Memory B cell (primary cell): ENCODE results near the gene SDHD.
"Not testable (repeated sequence)": the region's sequence is repeated elsewhere in the genome, so short reads cannot be mapped to it uniquely, and the experiment has no call there.

Experiments used
- ATAC-seq: fragments of 150-1000 bp; cut with Tn5 transposase; 2 replicates; pipeline ENCODE4 v1.10.0; 2021; ENCODE audit warnings: low read depth, mild to moderate bottlenecking, moderate library complexity
- DNase-seq, 2 donors: peaks; one replicate each; pipeline ENCODE4 v3.0.0; 2022; ENCODE audit warnings: low spot score in 2 of 2
- H3K27ac Mint-ChIP-seq: one replicate; pipeline ENCODE4 v1.8.0; 2022; ENCODE audit warnings: mild to moderate bottlenecking, moderate library complexity, mixed read lengths
- H3K27me3 Mint-ChIP-seq: one replicate; pipeline ENCODE4 v1.8.0; 2022; ENCODE audit warnings: mixed read lengths
- H3K36me3 Mint-ChIP-seq: one replicate; pipeline ENCODE4 v1.8.0; 2022; ENCODE audit warnings: mild to moderate bottlenecking, mixed read lengths
- H3K4me1 Mint-ChIP-seq: one replicate; pipeline ENCODE4 v1.8.0; 2022; ENCODE audit warnings: mixed read lengths
- H3K4me3 Mint-ChIP-seq: one replicate; pipeline ENCODE4 v1.8.0; 2022; ENCODE audit warnings: mild to moderate bottlenecking, moderate library complexity, mixed read lengths
- H3K9me3 Mint-ChIP-seq: one replicate; pipeline ENCODE4 v1.8.0; 2022; ENCODE audit warnings: mixed read lengths

Gene SDHD

DNA sequence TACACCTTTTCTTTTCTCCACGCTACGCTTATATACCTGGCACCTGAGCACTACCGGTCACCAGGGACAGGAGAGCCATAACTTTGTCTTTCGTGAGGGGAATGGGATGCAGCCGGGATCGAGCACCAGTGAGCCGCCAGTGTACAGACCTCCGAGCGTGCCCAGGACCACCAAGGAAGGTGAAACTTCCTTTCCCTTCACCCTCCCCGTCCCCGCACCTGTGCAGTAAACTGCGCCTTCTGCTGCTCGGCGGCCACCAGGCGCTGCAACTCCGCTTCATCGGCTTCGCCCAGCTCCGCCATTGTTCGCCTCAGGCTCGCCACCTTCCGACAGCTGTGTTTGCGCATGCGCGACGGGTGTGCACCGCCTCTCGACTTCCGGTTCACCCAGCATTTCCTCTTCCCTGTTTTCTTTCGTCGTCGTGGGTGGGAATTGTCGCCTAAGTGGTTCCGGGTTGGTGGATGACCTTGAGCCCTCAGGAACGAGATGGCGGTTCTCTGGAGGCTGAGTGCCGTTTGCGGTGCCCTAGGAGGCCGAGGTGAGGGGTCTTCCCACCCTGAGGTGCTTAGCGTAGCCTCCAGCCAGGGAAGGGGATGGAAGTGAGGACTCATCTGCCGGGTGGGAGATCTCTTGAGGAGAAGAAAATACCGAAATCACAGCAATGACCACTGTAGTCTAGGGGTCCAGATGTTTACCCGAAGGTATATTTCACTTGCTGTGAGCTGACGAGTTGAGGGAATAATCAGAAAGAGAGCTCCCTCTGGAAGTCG lies at the start of gene SDHD, which contains the start of gene TIMM8B:
TSS of gene SDHD (plus strand) at position 452 of the 770 bp plus-strand sequence. CDS start at position 487, 35 bp downstream.
TSS of gene TIMM8B (minus strand) at position 335 of the 770 bp plus-strand sequence. CDS start at position 302, 33 bp downstream.
- no peaks in the 10 kb centered on the region for H3K27me3 Mint-ChIP-seq
- ATAC-seq (peak; percentile 89), DNase-seq (peak; percentile 85 to 96)
- no peaks in the 10 kb centered on the region for H3K9me3 Mint-ChIP-seq
- H3K4me3 Mint-ChIP-seq: peak within 1 kb of the TSS; percentile 99
- peaks cover 48% of the 10 kb centered on the region for H3K36me3 Mint-ChIP-seq
- peaks cover 40% of the 10 kb centered on the region for H3K4me1 Mint-ChIP-seq
- peak within 1 kb of the TSS; percentile 98 for H3K27ac Mint-ChIP-seq

DNA sequence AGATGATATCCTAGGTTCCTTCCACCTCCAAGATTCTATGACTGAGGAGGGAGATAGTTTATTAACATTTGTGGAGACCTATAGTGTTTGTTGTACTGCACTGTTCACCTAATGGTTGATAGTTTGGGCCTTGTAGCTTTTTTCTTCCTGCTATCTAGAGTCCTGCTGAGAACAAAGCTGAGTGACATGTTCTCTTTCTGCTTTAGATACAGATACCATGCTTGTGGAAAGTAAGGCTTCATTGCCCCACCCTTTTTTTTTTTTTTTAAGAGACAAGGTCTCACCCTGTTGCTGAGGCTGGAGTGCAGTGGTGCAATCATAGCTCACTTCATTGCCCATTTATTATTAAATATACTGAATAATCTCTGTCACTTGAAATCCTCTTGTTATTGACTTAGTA lies 49.1 kb upstream of the SDHD start:
- DNase-seq (no peak), ATAC-seq (no peak)
- no peak overlapping the region for H3K27ac Mint-ChIP-seq
- no peaks in the 10 kb centered on the region for H3K27me3 Mint-ChIP-seq
- peaks cover 2% of the 10 kb centered on the region for H3K4me1 Mint-ChIP-seq
- peaks cover 23% of the 10 kb centered on the region for H3K36me3 Mint-ChIP-seq
- no peak overlapping the region for H3K4me3 Mint-ChIP-seq
- no peaks in the 10 kb centered on the region for H3K9me3 Mint-ChIP-seq

DNA sequence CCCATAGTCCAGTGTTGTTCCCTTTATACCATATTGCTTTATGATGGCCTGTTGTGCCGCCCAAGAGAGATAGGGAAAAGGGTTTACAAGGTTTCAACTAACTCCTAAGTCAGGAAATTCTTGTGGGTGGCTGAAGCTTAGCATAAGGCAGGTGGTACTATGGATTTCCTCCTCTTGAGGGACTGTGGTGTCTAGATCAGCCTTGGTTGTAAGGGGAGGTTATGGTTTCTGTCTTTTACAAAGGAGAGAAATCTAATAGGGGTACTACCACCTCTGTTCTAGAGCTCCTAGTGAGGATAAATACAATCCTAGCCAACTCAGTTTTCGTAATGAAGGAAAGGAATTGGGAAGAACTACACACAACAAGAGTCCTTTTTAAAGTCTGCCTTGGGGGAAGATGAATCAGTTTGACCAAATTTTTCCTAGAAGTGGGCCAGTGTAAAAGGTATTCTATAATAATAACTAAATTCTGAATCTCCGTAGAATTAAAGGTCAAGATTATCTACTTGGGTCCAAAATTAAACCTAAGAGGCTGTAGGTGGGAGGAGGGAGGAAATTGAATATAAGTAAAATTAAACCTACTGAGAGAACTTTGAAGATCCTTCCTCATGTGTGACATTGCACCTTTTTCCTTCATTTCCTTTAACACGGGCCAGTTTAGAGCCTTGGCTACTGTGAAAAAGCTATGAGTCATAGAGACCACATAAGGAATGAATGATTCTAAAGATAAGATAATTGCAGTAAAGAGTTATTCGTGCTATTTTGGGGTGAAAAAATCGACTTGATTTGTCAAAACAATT lies 44.3 kb upstream of the SDHD start:
- DNase-seq: no peak
- Mint-ChIP-seq H3K27me3 (no peaks in the 10 kb centered on the region), H3K4me3 (no peak overlapping the region)

DNA sequence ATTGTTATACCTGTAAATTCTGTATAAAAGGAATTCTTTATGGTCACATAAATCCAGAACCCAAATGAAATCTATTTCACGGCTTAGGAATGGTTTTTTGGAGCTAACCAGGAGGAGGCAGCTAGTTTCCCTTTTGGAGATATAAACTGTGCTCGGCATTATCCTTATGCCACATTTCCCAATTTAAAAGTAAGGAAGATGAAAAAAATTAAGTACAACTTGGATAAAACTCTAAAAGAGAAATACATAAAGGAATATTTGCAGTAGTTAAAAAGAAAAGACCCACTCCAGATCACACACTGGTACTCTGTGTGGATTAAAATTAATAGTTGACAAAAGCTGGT lies 43.7 kb upstream of the SDHD start:
- DNase-seq (no peak), ATAC-seq (no peak)
- H3K9me3 Mint-ChIP-seq: no peaks in the 10 kb centered on the region
- peak overlapping the region; percentile 24 for H3K27ac Mint-ChIP-seq
- no peaks in the 10 kb centered on the region for H3K27me3 Mint-ChIP-seq
- peaks cover 32% of the 10 kb centered on the region for H3K36me3 Mint-ChIP-seq
- peaks cover 3% of the 10 kb centered on the region for H3K4me1 Mint-ChIP-seq
- no peak overlapping the region for H3K4me3 Mint-ChIP-seq

More for the DNA sequence above, 44.3 kb upstream of the SDHD start:
- Mint-ChIP-seq H3K36me3 (peaks cover 29% of the 10 kb centered on the region), H3K4me1 (peaks cover 2% of the 10 kb centered on the region), H3K27ac (peak overlapping the region; percentile 24), H3K9me3 (no peaks in the 10 kb centered on the region)
- no peak for ATAC-seq

DNA sequence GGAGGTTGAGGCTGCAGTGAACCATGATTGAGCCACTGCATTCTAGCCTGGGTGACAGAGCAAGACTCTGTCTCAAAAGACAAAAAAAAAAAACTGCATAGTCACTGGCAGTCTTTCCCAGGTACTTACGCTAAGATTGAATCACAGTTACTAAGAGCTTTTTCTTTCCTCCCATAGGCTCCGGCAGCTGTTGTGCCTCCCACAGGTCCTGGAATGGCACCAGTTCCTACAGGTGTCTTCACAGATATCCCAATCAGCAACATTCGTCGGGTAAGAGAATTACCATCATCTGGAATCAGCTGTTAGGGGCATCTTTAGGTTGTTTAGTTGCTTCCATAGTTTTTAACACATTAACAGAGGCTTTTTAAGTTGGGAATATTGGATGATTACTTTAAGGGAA lies 41.7 kb upstream of the SDHD start:
- Mint-ChIP-seq H3K9me3 (no peaks in the 10 kb centered on the region), H3K36me3 (peaks cover 35% of the 10 kb centered on the region), H3K4me3 (no peak overlapping the region), H3K27me3 (no peaks in the 10 kb centered on the region), H3K27ac (no peak overlapping the region), H3K4me1 (peaks cover 15% of the 10 kb centered on the region)
- DNase-seq (no peak), ATAC-seq (no peak)

DNA sequence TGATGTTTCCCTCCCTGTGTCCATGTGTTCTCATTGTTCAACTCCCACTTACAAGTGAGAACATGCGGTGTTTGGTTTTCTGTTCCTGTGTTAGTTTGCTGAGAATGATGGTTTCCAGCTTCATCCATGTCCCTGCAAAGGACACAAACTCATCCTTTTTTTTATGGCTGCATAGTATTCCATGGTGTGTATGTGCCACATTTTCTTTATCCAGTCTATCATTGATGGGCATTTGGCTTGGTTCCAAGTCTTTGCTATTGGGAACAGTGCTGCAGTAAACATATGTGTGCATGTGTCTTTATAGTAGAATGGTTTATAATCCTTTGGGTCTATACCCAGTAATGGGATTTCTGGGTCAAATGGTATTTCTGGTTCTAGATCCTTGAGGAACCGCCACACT lies 40.0 kb upstream of the SDHD start:
- Mint-ChIP-seq H3K36me3 (peaks cover 27% of the 10 kb centered on the region), H3K4me1 (peaks cover 24% of the 10 kb centered on the region)
- H3K4me3 Mint-ChIP-seq, ATAC-seq, DNase-seq, H3K9me3 Mint-ChIP-seq, H3K27ac Mint-ChIP-seq, H3K27me3 Mint-ChIP-seq: not testable (repeated sequence)

DNA sequence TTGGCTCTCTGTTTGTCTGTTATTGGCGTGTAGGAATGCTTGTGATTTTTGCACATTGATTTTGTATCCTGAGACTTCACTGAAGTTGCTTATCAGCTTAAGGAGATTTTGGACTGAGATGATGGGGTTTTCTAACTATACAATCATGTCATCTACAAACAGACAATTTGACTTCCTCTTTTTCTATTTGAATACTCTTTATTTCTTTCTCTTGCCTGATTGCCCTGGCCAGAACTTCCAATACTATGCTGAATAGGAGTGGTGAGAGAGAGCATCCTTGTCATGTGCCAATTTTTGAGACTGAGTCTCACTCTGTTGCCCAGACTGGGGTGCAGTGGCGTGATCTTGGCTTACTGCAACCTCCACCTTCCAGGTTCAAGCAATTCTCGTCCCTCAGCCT lies 38.4 kb upstream of the SDHD start:
- Mint-ChIP-seq H3K4me3 (peak overlapping the region; percentile 21), H3K36me3 (peaks cover 25% of the 10 kb centered on the region), H3K4me1 (peaks cover 24% of the 10 kb centered on the region), H3K27ac (peak overlapping the region; percentile 71)
- H3K27me3 Mint-ChIP-seq, H3K9me3 Mint-ChIP-seq, DNase-seq: not testable (repeated sequence)
- ATAC-seq: peak; percentile 48

DNA sequence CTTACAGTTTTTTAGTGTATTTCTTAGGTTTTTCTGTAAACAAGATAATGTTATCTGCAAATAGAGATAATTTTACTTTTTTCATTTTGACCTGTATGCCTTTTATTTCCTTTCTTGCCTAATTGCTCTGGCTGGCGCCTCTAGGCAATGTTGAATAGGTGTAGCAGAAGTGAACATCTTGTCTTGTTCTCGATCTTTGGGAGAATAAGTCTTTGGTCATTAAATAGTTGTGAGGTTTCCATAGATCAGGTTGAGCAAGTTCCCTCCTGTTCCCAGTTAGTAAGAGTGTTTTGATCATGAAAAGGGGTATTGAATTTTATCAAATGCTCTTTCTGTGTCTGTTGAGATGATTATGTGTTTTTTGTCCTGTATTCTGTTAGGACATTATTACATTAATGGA lies 36.9 kb upstream of the SDHD start:
- ATAC-seq (no peak), DNase-seq (no peak)
- peaks cover 24% of the 10 kb centered on the region for H3K4me1 Mint-ChIP-seq
- H3K36me3 Mint-ChIP-seq: peaks cover 31% of the 10 kb centered on the region
- no peaks in the 10 kb centered on the region for H3K27me3 Mint-ChIP-seq
- peak overlapping the region; percentile 87 for H3K27ac Mint-ChIP-seq
- no peaks in the 10 kb centered on the region for H3K9me3 Mint-ChIP-seq
- H3K4me3 Mint-ChIP-seq: no peak overlapping the region

DNA sequence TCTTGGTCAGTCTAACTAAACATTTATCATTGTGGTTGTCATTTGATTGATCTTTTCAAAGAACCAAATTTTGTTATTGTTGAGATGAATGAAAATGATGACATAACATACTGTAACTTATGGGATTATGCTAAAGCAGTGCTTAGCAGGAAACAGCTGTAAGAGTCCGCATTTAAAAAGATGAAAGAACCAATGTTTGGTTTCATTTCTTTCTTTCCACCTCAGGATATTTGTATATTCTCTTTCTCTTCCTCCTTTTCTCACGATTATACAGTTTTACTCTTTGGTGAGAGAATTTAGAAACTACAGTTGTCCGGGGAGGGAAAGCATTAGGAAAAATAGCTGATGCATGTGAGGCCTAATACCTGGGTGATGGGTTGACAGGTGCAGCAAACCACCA lies 36.0 kb upstream of the SDHD start:
- Mint-ChIP-seq H3K9me3 (no peaks in the 10 kb centered on the region), H3K27me3 (no peaks in the 10 kb centered on the region), H3K36me3 (peaks cover 31% of the 10 kb centered on the region), H3K4me1 (peaks cover 24% of the 10 kb centered on the region), H3K27ac (peak overlapping the region; percentile 87), H3K4me3 (no peak overlapping the region)
- ATAC-seq: peak; percentile 81
- no peak for DNase-seq

DNA sequence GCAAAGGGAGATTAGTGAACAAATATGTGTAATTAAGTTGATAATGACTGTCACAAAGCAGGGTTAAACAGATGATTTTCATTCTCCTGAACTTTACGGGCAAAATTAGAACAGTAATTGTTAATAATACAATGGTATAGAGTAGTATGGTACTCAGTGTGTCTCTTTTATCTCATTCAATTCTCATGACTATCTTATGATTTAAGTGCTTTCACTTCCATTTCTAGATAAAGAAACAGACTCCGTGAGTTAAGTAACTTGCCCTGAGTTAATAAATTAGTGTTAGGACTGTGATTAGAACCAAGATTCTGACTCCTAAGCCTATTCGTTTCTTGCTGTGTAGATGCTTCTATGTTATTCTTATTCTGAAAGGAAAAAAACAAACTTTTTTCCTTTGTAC lies 34.9 kb upstream of the SDHD start:
- DNase-seq (no peak), ATAC-seq (no peak)
- Mint-ChIP-seq H3K9me3 (no peaks in the 10 kb centered on the region), H3K36me3 (peaks cover 24% of the 10 kb centered on the region), H3K27ac (peak overlapping the region; percentile 87), H3K4me1 (peaks cover 24% of the 10 kb centered on the region), H3K27me3 (no peaks in the 10 kb centered on the region), H3K4me3 (no peak overlapping the region)

DNA sequence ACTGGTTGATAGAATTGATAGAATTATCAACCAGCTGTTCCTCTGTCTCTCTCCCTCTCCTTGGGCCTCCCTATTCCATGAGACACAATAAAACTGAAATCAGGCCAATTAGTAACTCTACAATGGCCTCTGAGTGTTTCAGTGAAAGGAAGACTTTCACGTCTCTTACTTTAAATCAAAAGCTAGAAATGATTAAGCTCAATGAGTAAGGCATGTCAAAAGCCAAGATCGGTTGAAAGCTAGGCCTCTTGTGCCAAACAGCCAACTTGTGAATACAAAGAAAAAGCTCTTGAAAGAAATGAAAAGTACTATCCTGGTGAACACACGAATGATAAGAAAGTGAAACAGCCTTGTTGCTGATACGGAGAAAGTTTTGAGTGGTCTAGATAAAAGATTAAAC lies 29.5 kb upstream of the SDHD start:
- H3K4me3 Mint-ChIP-seq: no peak overlapping the region
- ATAC-seq (no peak), DNase-seq (no peak)
- H3K4me1 Mint-ChIP-seq: no peaks in the 10 kb centered on the region
- H3K9me3 Mint-ChIP-seq: no peaks in the 10 kb centered on the region
- peaks cover 25% of the 10 kb centered on the region for H3K36me3 Mint-ChIP-seq
- peak overlapping the region; percentile 45 for H3K27ac Mint-ChIP-seq
- H3K27me3 Mint-ChIP-seq: no peaks in the 10 kb centered on the region

DNA sequence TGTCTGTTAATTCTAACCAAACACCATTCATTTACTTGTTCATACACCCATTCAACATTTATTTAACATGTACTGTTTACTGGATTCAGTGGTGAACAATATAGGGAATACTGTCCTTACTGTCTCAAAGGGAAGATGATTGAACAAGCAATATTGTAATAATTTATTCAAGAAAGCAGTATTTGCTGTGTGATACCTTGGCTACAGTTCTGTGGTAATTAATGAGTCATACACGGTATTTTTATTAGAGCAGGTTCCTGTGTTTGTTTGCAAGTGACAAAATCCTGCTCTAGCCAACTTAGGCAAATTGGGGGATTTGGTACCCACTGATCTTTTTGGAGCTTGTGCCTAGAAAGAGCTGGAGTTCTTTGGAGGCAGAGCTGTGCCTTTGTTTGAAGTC lies 28.6 kb upstream of the SDHD start:
- Mint-ChIP-seq H3K27me3 (no peaks in the 10 kb centered on the region), H3K4me1 (no peaks in the 10 kb centered on the region), H3K36me3 (peaks cover 28% of the 10 kb centered on the region), H3K9me3 (no peaks in the 10 kb centered on the region), H3K27ac (no peak overlapping the region), H3K4me3 (no peak overlapping the region)
- ATAC-seq (no peak), DNase-seq (no peak)

DNA sequence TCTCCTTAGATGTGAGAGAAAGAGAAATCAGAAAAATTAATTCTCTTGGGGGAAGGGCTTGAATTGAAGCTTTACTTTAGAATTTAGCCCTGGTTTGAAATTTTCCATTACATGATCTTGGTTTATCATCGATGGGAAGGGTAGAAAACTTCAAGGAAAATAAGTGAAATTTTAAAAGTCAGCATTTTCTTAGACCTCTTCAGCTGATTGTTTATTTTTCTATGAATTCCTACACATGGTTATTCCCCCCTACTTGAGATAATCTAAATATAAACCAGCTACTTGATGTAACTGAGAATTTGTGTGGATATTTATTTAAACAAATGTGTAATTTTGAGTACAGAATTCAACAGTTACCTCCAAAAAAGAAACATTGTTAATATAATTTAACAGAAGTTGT lies 23.8 kb upstream of the SDHD start:
- Mint-ChIP-seq H3K9me3 (no peaks in the 10 kb centered on the region), H3K36me3 (peaks cover 15% of the 10 kb centered on the region), H3K4me3 (no peak overlapping the region), H3K27me3 (no peaks in the 10 kb centered on the region), H3K27ac (no peak overlapping the region), H3K4me1 (no peaks in the 10 kb centered on the region)
- ATAC-seq (no peak), DNase-seq (no peak)

DNA sequence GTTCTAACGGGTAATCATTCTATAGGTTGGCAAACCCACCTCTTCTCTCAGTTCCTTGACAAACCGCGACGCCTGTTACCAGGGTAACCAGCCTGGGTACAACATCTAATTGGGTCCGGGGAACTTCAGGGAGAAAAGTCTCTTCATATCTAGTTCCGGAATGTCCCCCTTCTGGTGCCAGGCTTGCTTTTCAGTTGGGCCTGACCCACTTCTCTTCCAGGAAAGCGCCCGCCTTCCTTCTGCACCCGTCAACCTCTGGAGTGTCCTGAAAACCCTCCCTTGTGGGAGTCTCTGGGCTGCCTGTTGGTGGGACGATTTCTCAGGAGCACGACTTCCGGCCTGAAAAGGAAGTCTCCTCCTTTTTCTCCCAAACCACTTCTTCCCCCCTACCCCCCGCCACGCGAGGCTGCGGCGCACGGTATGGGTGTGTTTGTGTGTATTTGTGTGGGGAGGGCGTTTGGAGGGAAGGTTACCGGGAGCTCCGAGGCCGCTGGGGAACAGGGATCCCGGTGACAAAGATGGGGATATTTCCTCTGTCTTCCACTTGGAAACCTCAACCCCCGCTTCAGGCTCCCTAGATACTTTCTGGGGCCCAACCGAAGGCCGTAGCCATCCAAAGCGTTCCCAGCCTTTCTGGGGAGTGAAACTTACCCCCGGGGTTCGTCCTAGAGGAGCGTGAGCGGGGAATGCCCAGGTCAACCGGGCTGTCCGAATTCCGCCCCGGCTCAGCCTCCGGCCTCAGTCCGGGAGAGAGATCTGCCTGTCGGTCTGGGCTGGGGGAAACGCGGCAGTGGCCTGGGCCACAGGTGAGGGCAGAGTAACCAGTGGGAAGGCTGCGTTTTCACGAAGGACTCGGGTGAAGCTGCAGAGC lies 12.5 kb upstream of the SDHD start, which contains the start of the genes NKAPD1 and PIH1D2:
TSS of gene NKAPD1 (plus strand) at position 359 of the 871 bp plus-strand sequence. CDS start 1,276 bp downstream, outside the sequence.
TSS of gene PIH1D2 (minus strand) at position 77 of the 871 bp plus-strand sequence. CDS start 843 bp downstream, outside the sequence.
- H3K27ac Mint-ChIP-seq: peak within 1 kb of the TSS; percentile 94
- peaks cover 18% of the 10 kb centered on the region for H3K4me1 Mint-ChIP-seq
- no peaks in the 10 kb centered on the region for H3K9me3 Mint-ChIP-seq
- H3K36me3 Mint-ChIP-seq: peaks cover 10% of the 10 kb centered on the region
- peak within 1 kb of the TSS; percentile 95 for H3K4me3 Mint-ChIP-seq
- H3K27me3 Mint-ChIP-seq: no peaks in the 10 kb centered on the region
- ATAC-seq (peak; percentile 88), DNase-seq (peak; percentile 80 to 82)
